ENCODE measurements around the gene SFXN3.

Gene SFXN3

GRCh38 chr10:101031128-101031795 is at the start of gene SFXN3, which contains the start of gene PDZD7:
TSS of gene SFXN3 (plus strand) at chr10:101031234. CDS start at chr10:101034695, 3,461 bp downstream.
TSS of gene PDZD7 (minus strand) at chr10:101031129. CDS start at chr10:101030219, 910 bp downstream.
- peak; percentile 95 for DNase-seq (ENCODE audit: low spot score)

GRCh38 chr10:100982916-100983830 is 47.9 kb upstream of the SFXN3 start:
- peak; percentile 25 for DNase-seq (ENCODE audit: low spot score)

- no peak for DNase-seq (ENCODE audit: low spot score)
These were observed 47.0 kb upstream of the SFXN3 start for GRCh38 chr10:100983868-100984671.

- no peak for DNase-seq (ENCODE audit: low spot score)
These were observed 46.3 kb upstream of the SFXN3 start for GRCh38 chr10:100984672-100985177.

GRCh38 chr10:100985336-100985735 is 45.7 kb upstream of the SFXN3 start:
- DNase-seq (ENCODE audit: low spot score), result no peak

- DNase-seq (ENCODE audit: low spot score), result no peak
These were observed 44.4 kb upstream of the SFXN3 start for GRCh38 chr10:100986623-100986951.

GRCh38 chr10:100986952-100987684 is 43.9 kb upstream of the SFXN3 start, which contains the start of the genes MRPL43 and TWNK:
TSS of gene MRPL43 (minus strand) at chr10:100987497. CDS start at chr10:100987443, 54 bp downstream.
TSS of gene TWNK (plus strand) at chr10:100987543. CDS start at chr10:100988211, 668 bp downstream.
- DNase-seq (ENCODE audit: low spot score), result peak; percentile 85

- DNase-seq (ENCODE audit: low spot score), result no peak
These were observed 43.4 kb upstream of the SFXN3 start for GRCh38 chr10:100987685-100988049.

- DNase-seq (ENCODE audit: low spot score), result no peak
These were observed 42.9 kb upstream of the SFXN3 start for GRCh38 chr10:100988166-100988565.

- no peak for DNase-seq (ENCODE audit: low spot score)
These were observed 41.9 kb upstream of the SFXN3 start for GRCh38 chr10:100989088-100989487.

GRCh38 chr10:100993986-100994708 is 36.9 kb upstream of the SFXN3 start:
- DNase-seq (ENCODE audit: low spot score), result peak; percentile 75

GRCh38 chr10:100995181-100995580 is 35.9 kb upstream of the SFXN3 start:
- no peak for DNase-seq (ENCODE audit: low spot score)

- DNase-seq (ENCODE audit: low spot score), result no peak
These were observed 34.2 kb upstream of the SFXN3 start for GRCh38 chr10:100996678-100997359.

- DNase-seq (ENCODE audit: low spot score), result peak; percentile 83
These were observed 33.5 kb upstream of the SFXN3 start for GRCh38 chr10:100997360-100998182.

GRCh38 chr10:100998183-100998990 is 32.6 kb upstream of the SFXN3 start:
- peak; percentile 98 for DNase-seq (ENCODE audit: low spot score)

- peak; percentile 88 for DNase-seq (ENCODE audit: low spot score)
These were observed 31.9 kb upstream of the SFXN3 start for GRCh38 chr10:100998991-100999741.

GRCh38 chr10:100999742-101000126 is 31.3 kb upstream of the SFXN3 start, which contains the start of gene LZTS2:
TSS of gene LZTS2 (plus strand) at chr10:100999808. CDS start at chr10:101002539, 2,731 bp downstream.
- no peak for DNase-seq (ENCODE audit: low spot score)
